ENCODE data around the gene DMWD. TPM values are rescaled to one million over a fixed set of nuclear protein-coding genes. Genes with fewer than 3 reads are reported as not detected.

Gene DMWD
- total RNA-seq, 1 experiment from 2014 or later: 57.5 TPM

DNA sequence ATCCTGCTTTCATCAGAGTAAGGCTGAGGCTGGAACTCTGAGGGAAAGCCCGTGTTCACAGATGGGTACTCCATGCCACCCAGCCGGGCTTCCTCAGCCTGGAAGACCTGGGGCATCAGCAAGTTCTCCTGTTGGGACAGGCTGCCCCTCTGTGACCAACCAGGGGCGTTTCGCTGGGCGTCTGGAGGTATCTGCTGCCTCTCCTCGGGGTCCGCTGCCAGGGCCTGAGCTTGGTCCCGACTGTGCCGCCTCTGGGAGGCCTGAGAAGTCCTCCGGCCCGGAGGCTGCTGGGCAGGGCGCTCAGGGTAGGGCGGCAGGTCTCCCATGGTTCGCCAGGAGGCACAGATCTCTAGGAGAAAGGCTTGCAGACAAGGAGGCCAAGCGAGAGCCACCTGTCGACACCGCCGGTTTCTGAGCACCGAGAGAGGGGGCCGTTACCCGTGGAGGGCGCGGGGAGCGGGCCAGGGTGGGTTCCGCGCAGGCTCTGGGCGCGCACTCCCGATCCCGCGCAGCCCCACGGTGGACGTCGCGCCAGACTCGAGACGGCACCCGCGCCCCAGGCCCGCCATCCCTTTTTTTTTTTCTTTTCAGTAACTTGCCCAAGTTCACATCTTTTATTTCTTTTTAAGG lies 22.3 kb upstream of the DMWD start, which contains the start of gene RSPH6A:
RSPH6A (minus strand) TSS at position 458 of the 630 bp plus-strand sequence; CDS start at position 326, 132 bp downstream.
- ChIA-PET CTCF (interaction anchor here (0.7 to 1.6 kb wide), 2 partner anchors 9 to 16 kb away, joined by 3 to 5 read pairs; no protein-coding TSS in a partner anchor), POLR2A (no interaction called here)
- BruUV-seq (replicated peaks): no TSS peak
- DNase-seq (ENCODE audit: unreplicated experiment): no peak
- TF ChIP-seq, protein P1, sequence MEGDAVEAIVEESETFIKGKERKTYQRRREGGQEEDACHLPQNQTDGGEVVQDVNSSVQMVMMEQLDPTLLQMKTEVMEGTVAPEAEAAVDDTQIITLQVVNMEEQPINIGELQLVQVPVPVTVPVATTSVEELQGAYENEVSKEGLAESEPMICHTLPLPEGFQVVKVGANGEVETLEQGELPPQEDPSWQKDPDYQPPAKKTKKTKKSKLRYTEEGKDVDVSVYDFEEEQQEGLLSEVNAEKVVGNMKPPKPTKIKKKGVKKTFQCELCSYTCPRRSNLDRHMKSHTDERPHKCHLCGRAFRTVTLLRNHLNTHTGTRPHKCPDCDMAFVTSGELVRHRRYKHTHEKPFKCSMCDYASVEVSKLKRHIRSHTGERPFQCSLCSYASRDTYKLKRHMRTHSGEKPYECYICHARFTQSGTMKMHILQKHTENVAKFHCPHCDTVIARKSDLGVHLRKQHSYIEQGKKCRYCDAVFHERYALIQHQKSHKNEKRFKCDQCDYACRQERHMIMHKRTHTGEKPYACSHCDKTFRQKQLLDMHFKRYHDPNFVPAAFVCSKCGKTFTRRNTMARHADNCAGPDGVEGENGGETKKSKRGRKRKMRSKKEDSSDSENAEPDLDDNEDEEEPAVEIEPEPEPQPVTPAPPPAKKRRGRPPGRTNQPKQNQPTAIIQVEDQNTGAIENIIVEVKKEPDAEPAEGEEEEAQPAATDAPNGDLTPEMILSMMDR (IDR thresholded peaks at IDR 0.05; ENCODE audit: unreplicated experiment): no peak
- Mint-ChIP-seq H3K27ac (ENCODE audit: low read depth, unreplicated experiment) (no peak within 1 kb of the TSS), H3K4me1 (ENCODE audit: insufficient read depth, unreplicated experiment) (peaks cover 6% of the 10 kb centered on the region), H3K9me3 (ENCODE audit: unreplicated experiment) (no peaks in the 10 kb centered on the region), H3K4me3 (ENCODE audit: unreplicated experiment) (no peak within 1 kb of the TSS), H3K36me3 (ENCODE audit: insufficient read depth, unreplicated experiment) (peaks cover 28% of the 10 kb centered on the region), H3K27me3 (ENCODE audit: insufficient read depth, unreplicated experiment) (no peaks in the 10 kb centered on the region)
- intact Hi-C loops (cut with micrococcal nuclease): loop anchor here (5.0 kb wide), 1 partner anchor 252 kb away; no protein-coding TSS in a partner anchor

DNA sequence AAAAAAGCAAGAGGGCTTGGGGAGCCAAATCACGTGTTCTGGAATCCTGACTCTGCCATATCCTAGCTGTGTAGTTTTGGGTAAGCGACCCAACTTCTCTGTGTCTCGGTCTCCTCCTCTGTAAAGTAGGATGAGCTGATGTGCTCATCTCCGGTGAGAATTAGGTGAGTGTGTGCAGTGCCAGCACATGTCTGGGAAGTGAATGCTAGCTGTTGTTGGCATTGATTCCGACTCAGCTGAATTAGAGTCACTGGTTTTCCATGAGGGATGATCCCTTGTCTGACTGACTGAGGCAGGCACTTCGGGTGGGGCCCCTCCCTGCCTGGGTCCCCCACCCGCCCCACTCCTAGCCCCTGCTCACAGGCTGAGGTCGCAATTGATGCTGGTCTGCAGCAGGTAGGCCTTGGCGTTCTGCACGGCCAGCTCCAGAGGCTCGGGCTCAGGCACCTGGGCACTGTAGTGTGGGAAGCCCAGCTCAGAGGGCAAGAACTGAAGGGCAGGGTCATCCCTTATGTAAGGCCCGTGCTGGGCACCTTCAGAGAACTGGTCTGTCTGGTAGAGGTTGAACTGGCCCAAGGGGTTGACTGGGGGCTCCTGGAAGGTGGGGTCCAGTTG lies 21.6 kb upstream of the DMWD start:
- POLR2A ChIA-PET: interaction anchor here (0.6 kb wide), 1 partner anchor 179 kb away, joined by 4 read pairs; no protein-coding TSS in a partner anchor
- H3K4me3 Mint-ChIP-seq (ENCODE audit: unreplicated experiment): no peak overlapping the region
- TF ChIP-seq, protein P1 (IDR thresholded peaks at IDR 0.05; ENCODE audit: unreplicated experiment): no peak
- peaks cover 11% of the 10 kb centered on the region for H3K4me1 Mint-ChIP-seq (ENCODE audit: insufficient read depth, unreplicated experiment)
- no peaks in the 10 kb centered on the region for H3K27me3 Mint-ChIP-seq (ENCODE audit: insufficient read depth, unreplicated experiment)
- H3K27ac Mint-ChIP-seq (ENCODE audit: low read depth, unreplicated experiment): no peak overlapping the region
- CTCF ChIA-PET: interaction anchor here (0.7 to 1.6 kb wide), 3 partner anchors 10 to 16 kb away, joined by 3 to 5 read pairs (median 3); no protein-coding TSS in a partner anchor
- no TSS peak for BruUV-seq (replicated peaks)
- intact Hi-C loops (cut with micrococcal nuclease): no loop called here
- DNase-seq (ENCODE audit: unreplicated experiment): no peak
- peaks cover 21% of the 10 kb centered on the region for H3K36me3 Mint-ChIP-seq (ENCODE audit: insufficient read depth, unreplicated experiment)
- no peaks in the 10 kb centered on the region for H3K9me3 Mint-ChIP-seq (ENCODE audit: unreplicated experiment)

DNA sequence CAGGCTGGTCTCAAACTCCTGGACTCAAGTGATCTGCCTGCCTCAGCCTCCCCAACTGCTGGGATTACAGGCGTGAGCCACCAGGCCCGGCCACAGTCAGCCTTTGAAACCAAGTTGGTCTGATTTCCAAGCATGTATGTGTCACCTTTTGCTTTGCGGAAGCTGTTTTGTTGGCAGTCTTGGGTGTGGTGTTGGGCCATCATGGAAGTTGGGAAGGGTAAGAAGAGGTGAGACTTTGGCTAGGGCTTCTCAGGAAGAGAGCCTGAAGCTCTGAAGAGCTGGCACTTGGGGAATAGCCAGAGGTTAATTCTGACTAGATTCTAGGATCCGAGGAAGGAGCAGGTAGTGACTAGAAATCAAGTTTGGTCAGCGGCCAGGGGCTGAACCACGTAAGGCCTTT lies 19.7 kb upstream of the DMWD start:
- Mint-ChIP-seq H3K36me3 (ENCODE audit: insufficient read depth, unreplicated experiment) (peaks cover 19% of the 10 kb centered on the region), H3K27me3 (ENCODE audit: insufficient read depth, unreplicated experiment) (no peaks in the 10 kb centered on the region), H3K4me3 (ENCODE audit: unreplicated experiment) (no peak overlapping the region), H3K27ac (ENCODE audit: low read depth, unreplicated experiment) (peak overlapping the region; percentile 43), H3K9me3 (ENCODE audit: unreplicated experiment) (no peaks in the 10 kb centered on the region), H3K4me1 (ENCODE audit: insufficient read depth, unreplicated experiment) (peaks cover 12% of the 10 kb centered on the region)
- intact Hi-C loops (cut with micrococcal nuclease): no loop called here
- peak; percentile 75 for DNase-seq (ENCODE audit: unreplicated experiment)
- CTCF ChIA-PET: interaction anchor here (0.6 kb wide), 2 partner anchors 43 kb away, joined by 4 read pairs; partner anchors contain the start of gene SIX5
- BruUV-seq (replicated peaks): no TSS peak
- POLR2A ChIA-PET: interaction anchor here (0.6 to 1.1 kb wide), 5 partner anchors 10 to 51 kb away, joined by 3 to 5 read pairs (median 3); no protein-coding TSS in a partner anchor
- TF ChIP-seq, protein P1 (IDR thresholded peaks at IDR 0.05; ENCODE audit: unreplicated experiment): no peak

DNA sequence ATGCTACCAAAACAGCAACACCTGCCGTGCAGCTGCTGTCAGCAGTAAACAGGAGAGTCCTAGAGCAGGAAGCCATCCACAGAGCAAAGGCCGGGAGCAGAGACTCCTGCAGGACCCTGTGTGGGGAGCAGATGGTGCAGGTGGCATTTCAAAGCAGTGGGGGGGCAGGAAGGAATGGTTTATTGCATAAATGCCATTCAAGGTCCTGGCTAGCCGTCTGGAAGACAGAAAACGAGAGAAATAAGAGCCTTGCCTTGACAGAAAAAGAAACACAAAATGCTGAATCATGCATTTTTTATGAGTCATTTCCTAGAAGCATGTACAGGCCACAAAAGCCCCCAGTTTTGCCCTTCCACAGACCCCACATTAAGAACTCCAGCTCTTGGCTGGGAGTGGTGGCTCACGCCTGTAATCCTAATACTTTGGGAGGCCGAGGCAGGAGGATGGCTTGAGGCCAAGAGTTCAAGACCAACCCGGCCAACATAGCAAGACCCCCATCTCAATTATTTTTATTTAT lies 17.1 kb upstream of the DMWD start:
- Mint-ChIP-seq H3K27ac (ENCODE audit: low read depth, unreplicated experiment) (peak overlapping the region; percentile 11), H3K4me3 (ENCODE audit: unreplicated experiment) (no peak overlapping the region), H3K27me3 (ENCODE audit: insufficient read depth, unreplicated experiment) (no peaks in the 10 kb centered on the region), H3K36me3 (ENCODE audit: insufficient read depth, unreplicated experiment) (peaks cover 6% of the 10 kb centered on the region), H3K9me3 (ENCODE audit: unreplicated experiment) (no peaks in the 10 kb centered on the region), H3K4me1 (ENCODE audit: insufficient read depth, unreplicated experiment) (peaks cover 23% of the 10 kb centered on the region)
- TF ChIP-seq, protein P1 (IDR thresholded peaks at IDR 0.05; ENCODE audit: unreplicated experiment): no peak
- BruUV-seq (replicated peaks): no TSS peak
- peak; percentile 81 for DNase-seq (ENCODE audit: unreplicated experiment)
- CTCF ChIA-PET: interaction anchor here (0.6 to 3.2 kb wide), 4 partner anchors 11 to 218 kb away, joined by 3 to 11 read pairs (median 4); partner anchors contain the start of gene SIX5
- intact Hi-C loops (cut with micrococcal nuclease): no loop called here
- POLR2A ChIA-PET: interaction anchor here (1.1 to 2.1 kb wide), 5 partner anchors 14 to 226 kb away, joined by 3 to 9 read pairs (median 6); partner anchors contain the start of genes DMWD, QPCTL and SIX5
